GM21515 (cell line): ENCODE measurements around the gene EXOC2.
"Not testable (repeated sequence)": the region's sequence is repeated elsewhere in the genome, so short reads cannot be mapped to it uniquely, and the experiment has no call there.

ENCODE experiments used
- ATAC-seq: cut with Tn5 transposase; IDR thresholded peaks from one replicate; pipeline ENCODE4 v1.9.1; 2021; ENCODE audit not compliant: unreplicated experiment

EXOC2 gene

DNA sequence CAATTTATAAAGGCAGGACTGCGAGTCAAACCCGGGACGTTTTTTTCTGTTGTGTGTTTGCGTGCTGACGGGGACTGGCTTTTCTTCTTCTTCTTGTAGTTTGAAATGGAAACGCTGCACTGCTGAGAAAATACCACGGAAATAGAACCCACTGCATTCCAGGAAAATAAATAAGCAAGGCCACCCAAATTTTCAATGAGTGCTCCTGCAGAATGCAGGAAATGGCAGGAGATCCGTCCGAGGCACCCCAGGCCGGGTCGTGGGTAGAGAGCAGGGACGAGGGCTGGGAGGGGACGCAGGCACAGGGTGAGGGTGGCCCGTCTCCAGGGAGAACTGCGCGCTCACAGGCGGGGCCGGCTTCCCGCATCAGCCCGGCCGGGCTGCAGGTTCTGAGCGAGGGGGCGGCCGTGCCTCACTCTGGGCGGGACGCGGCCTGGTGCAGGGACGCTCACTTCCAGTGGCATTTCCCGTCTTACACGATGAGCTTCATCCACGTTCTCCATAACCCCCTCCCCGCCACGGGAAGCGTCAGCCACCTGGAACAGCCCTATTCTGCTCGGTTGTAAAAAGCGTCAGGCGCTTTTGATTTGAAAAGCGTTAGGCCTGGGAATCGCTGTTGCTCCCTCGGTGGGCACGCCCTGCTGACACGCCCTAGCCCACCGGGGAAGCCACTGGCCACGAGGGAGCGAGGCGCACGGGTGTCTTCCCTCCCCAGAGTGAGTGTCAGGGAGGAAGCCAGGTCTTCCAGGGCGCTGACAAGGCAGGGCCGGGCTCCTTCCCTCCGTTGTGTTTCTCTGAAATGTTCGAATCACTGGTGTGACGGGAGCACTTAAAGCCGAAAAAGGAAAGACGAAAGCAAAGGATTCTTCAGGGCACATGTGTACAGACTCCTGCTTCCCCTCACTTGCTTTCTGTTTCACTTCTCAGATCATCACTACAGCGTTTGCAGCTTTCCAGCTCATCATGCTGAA, 17.9 kb upstream of the EXOC2 start:
- peak; percentile 89 for ATAC-seq

DNA sequence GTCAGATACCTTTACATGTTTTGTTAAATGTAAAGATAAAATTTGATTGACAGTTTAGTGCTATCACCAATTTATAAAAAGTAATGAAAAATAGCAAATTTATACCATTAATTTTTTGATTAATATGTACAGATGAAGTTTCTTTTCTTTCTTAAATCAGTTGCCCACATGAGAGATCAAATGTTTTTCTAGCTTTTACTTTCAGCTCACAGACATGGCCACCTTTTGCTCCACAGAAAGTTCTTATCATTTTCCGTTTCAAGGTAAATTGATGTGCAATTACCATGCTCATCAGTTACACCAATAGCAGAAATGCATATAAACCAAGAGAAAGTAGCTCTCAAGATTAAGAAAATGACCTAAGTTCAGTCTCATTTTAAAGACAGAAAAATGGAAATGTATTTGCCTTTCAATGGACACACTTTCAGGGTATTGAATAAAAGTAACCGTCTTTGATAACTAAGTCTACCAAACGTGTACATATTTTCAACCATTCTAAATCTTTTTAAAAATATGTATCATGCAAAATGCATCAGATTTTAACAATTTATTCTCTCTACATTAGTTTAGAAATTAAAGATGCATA, 16.6 kb upstream of the EXOC2 start:
- ATAC-seq: no peak

DNA sequence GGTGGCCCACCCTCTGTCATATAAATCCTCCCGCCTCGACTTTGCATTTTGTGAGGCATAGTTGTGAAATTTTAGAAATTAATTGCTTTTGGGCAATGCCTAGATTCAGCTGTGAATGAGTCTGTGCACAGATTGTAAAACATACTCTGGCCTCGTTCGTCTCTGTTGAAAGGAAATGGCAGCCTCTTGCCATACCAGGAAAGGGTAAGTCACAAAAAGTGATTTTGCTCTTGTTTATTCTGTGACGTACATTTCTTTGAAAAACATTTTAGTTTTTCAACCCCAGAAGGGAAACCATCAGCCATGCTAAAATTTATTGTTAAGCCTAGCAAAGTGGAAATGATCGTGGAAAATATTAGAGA, 15.3 kb upstream of the EXOC2 start:
- no peak for ATAC-seq

DNA sequence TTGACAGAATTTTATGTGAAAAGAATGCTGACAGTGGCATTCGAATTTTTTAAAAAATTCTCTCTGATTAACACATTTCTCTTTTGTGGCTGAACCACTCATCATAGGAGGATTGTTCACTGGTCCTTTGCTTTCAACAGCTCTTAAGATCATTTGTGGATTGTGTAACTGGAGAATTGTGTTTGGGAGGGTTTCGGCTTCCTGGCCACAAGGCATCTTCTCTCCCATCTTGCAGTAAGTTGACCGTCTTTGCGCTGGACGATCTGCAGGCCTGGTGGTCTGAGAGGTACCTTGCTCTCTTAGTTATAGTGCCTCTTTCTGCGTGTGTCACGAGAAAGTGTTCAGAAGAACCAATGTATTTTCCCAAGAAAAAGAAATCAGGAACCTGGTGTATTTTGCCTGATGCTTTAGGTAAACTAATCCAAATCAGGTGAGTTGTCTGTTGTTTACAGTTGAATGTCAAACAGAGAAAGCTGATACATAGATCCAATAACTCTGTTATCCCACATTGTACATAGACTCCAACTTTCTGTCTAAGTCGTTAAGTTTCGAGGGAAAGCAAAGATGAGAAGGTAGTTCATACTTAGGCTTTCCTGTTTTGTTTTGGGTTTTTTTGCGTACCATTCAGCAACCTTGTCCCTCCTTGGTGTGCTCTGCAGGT, 14.8 kb upstream of the EXOC2 start:
- ATAC-seq: no peak

DNA sequence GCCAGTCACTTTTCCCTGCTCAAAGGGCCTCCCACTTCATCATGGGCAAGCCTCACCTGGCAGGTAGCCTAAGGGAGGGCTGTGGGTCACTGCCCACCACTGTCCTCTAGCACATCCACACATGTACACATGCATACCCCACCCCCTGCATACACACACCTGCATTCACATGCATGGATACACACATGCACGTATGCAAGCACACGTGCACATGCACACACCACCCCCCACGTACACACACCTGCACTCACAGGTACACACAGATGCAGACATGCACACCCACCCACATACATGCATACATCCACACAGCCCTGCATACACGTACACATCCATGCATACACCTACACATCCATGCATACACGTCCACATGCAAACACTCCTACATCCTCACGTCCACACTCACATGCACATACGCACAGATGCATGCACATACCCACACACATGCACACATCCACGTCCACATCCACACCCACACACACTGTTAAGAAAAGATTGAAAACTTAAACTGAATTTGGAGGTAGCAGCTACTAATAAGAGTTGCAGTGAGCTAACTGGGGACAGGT, 14.0 kb upstream of the EXOC2 start:
- no peak for ATAC-seq

DNA sequence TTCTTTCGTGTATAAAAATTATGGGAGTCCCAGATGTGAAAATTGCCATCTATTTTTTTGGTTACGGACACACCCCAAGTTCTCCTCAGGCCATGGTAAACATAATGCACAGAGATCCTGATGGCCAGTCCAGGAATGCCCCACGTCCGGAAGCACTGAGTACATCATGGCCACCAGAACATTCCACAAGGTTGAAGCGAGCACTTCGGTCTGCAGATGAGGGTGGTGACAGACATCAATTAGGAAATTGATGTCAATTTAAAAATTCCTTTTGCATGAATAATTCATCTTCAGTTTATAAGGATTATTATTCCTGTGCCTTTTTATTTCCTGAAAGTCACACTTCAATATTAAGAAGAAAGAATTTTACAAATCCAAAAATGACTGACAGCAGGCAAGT, 13.2 kb upstream of the EXOC2 start:
- no peak for ATAC-seq

DNA sequence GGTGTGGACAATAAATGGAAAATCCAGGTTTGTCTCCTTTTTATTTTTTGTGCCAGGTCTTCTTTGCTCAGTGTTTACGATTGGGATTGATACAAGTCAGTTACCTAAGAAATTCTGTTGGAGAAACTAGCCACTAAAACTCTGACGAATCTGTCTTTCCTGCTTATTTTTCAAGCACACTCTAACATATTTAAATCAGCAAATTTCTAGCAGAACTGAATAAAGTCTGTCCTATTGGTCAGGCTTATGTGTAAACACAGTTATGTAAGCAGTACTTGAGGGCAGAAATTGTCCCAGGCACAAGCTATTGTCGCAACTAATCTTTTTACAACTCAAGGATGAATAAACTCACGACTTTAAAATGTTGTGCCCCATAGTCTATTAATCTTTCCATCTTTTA, 12.1 kb upstream of the EXOC2 start:
- ATAC-seq: no peak

DNA sequence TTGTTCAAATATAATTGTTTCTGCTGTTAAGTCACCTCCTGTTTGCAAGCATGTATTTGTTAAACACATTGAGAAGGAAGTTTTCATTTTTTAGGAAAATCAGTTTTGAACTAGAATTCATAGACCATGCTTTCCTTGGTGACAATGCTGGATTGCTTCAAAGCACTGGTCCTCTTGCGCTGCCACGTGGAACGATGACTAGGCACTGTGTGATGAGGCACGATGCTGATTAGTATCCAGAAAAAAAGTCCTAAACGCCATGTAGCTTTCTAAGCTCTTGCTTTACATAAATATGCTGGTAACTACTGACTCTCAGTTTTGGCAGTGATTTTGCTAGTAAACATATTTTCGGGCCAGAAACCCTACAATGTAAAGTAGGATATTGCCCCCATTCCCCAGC, 11.1 kb upstream of the EXOC2 start:
- ATAC-seq: no peak

DNA sequence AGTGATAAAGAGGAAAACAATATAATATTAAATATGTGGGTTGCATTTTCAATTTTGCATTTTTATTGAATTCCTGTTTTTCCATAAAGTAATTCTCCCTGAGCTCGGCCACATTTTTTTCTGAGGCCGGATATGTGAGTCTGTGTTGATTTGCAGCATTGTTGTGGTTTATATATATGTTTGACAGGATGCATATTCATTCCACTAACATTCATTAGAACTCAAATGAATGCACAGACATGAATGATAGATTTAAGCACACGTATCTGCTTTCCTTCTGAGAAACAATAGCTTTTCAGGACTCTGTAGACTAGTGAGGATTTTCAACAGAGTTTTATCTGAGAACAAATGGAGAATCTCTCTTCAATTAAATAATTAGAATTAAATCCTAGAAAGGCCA, 10.6 kb upstream of the EXOC2 start:
- ATAC-seq: no peak

DNA sequence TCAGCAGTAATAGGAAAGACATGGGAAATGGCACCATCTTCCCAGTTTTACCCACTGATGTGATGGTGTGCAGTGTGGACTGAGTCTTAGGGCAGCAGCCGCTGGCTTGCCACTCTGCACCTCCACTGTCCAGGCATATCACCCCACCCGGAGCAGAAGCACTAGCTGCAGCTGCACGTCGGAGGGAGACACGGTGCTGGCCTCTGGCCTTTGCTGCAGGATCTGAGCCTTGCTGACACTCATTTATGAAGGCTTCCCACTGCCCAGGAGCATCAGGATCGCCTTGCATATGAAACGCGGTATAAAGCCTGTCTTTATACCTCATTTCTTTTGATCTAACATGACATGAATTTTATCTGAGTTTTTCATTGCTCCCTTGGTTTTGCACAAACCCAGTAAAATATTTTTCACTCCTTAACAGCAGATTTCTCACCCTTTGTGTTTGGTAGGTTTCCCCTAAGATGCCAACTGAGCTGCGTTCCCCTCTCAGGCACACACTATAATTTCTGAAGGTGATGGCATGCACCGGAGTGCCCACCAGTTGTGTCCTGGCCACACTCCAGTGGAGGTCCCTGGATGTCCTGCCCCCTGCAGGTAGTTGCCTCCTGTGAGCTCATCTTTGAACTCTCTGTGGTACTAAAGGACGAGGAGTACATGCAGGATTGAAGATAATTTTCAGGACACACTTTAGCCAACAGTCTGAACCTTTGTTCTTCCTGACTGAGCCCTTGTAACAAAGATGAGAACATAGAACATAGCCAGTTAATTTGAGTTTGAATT, 9.0 kb upstream of the EXOC2 start:
- no peak for ATAC-seq

DNA sequence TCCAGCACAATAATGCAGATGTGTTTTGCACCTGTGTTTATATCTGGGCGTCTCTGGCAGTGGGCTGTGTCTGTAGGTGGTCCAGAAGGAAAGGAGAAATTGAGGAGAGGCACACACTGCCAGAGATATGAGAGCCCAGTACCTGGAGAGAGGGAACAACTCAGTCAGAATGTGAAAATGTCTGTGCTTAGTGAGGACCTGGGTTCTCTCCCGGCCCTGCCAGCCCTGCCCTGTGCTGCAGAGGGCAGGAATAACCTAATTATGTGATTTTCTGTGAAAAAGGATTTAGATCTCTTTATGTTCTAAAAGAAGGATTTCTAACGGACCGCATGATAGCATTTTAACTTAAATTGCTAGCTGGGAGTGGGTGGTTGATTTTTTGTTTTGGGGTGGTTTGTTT, 8.3 kb upstream of the EXOC2 start:
- no peak for ATAC-seq

DNA sequence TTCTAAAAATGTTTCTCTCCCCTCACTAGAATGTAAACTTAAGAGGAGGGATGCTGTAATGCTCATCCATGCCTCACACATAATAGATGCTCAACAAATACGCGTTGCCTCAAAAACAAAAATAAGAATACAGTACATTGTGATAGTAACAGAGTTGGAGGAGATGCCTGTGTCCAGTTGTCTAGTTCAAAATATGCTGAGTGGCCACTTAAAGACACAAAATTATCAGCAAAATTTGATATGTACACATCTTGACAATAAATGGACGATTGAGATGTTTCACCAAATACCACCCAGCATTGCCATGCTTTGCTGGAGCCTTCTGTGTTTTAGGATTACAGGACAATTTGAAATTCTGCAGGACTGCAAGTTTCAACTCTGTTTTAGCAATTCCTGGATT, 7.6 kb upstream of the EXOC2 start:
- ATAC-seq: no peak

DNA sequence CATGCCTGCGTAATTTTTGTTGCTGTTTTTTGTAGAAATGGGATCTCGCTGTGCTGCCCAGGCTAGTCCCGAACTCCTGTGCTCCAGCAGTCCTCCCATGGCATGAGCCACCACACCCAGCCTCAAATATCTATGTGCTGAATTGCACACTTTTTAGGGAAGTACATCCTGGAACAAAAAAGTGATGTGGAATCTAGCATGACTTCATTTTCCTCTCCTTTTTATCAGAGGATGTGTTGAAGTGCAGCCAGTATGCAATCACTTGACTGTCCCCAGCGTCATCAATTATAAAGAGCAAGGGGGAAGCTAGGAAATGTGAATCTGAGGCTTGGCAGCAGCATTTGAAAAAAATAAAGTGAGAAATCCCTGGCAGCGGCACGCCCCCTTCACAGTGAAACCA, 6.4 kb upstream of the EXOC2 start:
- ATAC-seq: no peak

DNA sequence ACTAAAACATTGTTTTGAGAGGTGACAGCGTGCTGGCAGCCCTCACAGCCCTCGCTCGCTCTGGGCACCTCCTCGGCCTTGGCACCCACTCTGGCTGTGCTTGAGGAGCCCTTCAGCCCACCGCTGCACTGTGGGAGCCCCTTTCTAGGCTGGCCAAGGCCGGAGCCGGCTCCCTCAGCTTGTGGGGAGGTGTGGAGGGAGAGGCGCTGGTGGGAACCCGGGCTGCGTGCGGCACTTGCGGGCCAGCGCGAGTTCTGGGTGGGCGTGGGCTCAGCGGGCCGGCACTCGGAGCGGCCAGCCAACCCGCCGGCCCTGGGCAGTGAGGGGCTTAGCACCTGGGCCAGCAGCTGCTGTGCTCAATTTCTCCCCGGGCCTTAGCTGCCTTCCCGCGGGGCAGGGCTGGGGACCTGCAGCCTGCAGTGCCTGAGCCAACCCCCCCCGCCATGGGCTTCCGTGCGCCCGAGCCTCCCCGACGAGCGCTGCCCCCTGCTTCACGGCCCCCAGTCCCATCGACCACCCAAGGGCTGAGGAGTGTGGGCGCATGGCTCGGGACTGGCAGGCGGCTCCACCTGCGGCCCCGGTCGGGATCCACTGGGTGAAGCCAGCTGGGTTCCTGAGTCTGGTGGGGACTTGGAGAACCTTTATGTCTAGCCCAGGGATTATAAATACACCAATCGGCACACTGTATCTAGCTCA, 1.6 kb upstream of the EXOC2 start:
- ATAC-seq: not testable (repeated sequence)

DNA sequence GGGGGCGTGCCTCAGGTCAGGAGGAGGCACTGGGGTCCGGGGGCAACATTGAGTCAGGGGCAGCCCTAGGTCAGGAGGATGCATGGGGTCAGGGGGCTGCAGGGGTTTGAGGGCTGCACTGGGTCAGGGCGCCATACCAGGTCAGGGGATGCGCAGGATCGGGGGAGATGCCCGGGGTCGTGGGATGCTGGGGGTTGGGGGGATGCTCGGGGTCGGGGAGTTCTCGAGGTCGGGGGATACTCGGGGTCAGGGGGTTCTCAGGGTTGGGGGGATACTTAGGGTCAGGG, 727 bp upstream of the EXOC2 start:
- ATAC-seq: no peak

DNA sequence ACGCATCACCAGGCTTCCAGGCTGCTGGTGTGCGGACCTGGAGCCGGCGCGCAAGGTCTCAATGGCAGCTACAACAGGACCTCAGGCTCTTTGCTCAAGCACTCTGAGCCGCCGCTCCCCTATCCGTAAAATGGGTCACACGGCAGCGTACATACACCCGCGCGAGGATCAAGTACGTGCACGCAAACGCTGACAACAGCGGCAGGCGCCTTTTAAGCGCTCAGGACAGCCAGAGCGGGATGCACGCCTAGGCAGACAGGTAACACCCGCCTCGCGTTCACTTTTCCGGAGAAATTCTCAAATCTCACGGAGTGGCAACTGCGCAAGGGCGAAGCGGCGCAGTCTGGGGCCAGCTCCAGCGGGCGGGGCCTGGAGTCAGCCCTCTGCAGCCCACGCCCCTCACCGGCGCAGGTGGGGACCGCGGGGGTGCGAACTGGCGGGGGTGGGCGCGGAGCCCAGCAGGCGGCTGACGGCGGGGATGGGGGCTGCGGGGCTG, 535 bp downstream of the EXOC2 start:
- peak; percentile 73 for ATAC-seq

DNA sequence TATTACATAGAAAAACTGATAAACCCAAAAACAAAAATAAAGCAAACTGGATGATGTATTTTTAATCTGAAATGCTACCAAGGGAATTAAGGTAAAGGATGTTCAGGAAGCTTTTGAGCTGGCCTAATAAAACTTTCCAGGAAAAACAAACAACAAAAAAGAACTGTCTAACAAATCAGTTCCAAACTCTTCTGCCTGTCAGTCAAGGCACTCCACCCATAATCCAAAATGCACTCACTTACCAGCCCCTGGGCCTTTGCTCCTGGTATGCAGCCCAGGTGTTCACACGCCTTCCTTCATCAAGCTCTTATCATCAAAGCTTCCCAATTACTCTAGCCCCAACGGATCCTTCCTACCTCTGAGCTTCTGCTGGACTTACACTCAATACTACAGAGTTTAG, 3.7 kb downstream of the EXOC2 start:
- no peak for ATAC-seq

DNA sequence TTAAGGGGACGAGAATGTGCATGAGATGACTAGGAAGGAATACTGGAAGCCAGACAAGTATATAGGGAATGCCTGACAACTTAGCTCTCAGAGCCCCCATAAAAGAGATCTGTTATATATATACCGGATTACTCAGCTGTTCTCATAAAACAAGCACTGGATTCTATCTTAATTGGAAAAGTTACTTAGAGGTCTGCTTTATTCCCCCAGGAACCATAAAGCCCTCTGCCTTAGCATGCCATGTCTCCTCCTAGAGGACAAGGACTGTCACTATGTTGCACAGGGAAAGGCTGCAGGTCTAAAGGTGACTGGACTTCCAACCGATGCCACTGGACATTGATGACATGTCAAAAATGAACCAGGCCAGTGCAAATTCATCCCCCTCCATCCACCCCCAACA, 6.4 kb downstream of the EXOC2 start:
- no peak for ATAC-seq

DNA sequence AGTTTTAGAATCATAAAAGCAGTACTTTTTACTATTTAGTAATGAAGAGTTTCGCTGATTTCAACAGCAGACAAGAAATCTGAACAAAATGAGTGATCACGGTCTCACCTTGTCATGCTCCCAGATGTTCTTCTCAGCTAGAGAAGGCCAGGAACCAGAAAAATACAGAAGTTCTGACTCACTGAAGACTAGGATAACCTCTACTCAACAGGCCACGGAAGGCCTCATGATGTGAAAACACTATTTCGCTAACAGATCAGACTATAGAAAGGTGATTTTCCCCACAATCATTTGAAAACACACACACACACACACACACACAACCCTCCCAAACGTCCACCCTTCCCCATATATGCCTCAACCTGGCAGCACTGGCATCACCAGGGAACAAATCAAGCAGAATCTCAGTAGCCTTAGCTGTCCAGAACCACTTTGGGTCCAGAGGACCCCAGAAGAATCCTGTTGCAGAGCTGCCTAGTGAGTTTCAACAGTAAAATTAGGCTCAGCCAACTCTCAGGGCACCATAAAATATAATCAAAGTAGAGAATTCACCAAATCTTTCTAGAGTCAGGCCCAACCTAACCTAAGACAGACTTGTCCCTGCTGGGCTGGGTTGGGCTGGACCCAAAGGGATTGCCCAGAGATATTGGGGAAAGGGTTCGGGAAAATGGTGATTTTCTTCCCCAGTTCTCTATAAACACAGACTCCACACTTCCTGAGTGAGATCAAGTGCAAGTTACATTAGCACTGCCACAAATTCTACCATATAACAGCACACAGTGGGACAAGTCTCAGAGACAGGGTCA, 7.9 kb downstream of the EXOC2 start:
- ATAC-seq: peak; percentile 77
